ENCODE measurements around the gene GSG1L2. TPM values are rescaled to one million over a fixed set of nuclear protein-coding genes. Genes with fewer than 3 reads are reported as not detected.

The GSG1L2 gene
- total RNA-seq, 1 donor from 2014 or later: not detected

GRCh38 chr17:9811537-9811936 is 10.3 kb downstream of the GSG1L2 start:
- FAIRE-seq (no peak), DNase-seq (ENCODE audit: low read depth) (no peak)
- H2AFZ ChIP-seq (ENCODE audit: low read depth, low read length): no peak overlapping the region
- H4K20me1 ChIP-seq (ENCODE audit: insufficient read depth, low read length): no peaks in the 10 kb centered on the region
- no peaks in the 10 kb centered on the region for H3K79me2 ChIP-seq (ENCODE audit: insufficient read depth, low read length)
- H3K4me3 ChIP-seq (ENCODE audit: insufficient read depth, low read depth, low read length): no peak overlapping the region
- no peak for TF ChIP-seq CTCF (IDR thresholded peaks at IDR 0.05; ENCODE audit: insufficient read depth, low read depth, low read length)
- no peak for TF ChIP-seq EZH2 (IDR thresholded peaks at IDR 0.05; ENCODE audit: insufficient read depth, low read length)
- Mint-ChIP-seq H3K4me1 (ENCODE audit: low read depth, unreplicated experiment) (peaks cover 5% of the 10 kb centered on the region), H3K27ac (ENCODE audit: unreplicated experiment) (no peak overlapping the region), H3K9me3 (ENCODE audit: unreplicated experiment) (no peaks in the 10 kb centered on the region), H3K36me3 (ENCODE audit: low read depth, unreplicated experiment) (no peaks in the 10 kb centered on the region), H3K27me3 (ENCODE audit: low read depth, unreplicated experiment) (peaks cover 4% of the 10 kb centered on the region), H3K4me3 (ENCODE audit: unreplicated experiment) (no peak overlapping the region)
- H3K9ac ChIP-seq (ENCODE audit: low read length): no peak overlapping the region
- no peaks in the 10 kb centered on the region for H3K36me3 ChIP-seq (ENCODE audit: insufficient read depth, low read length)
- H3K4me2 ChIP-seq (ENCODE audit: low read length): no peak overlapping the region
- H3K27me3 ChIP-seq (ENCODE audit: insufficient read depth, low read length): no peaks in the 10 kb centered on the region
- H3K4me1 ChIP-seq (ENCODE audit: insufficient read depth, low read length): no peaks in the 10 kb centered on the region
- no peaks in the 10 kb centered on the region for H3K9me3 ChIP-seq (ENCODE audit: insufficient read depth, low read depth, low read length)
- no peak overlapping the region for H3K27ac ChIP-seq (ENCODE audit: low read depth, low read length)

- H3K4me1 Mint-ChIP-seq (ENCODE audit: low read depth, unreplicated experiment): peaks cover 5% of the 10 kb centered on the region
- H4K20me1 ChIP-seq (ENCODE audit: insufficient read depth, low read length): no peaks in the 10 kb centered on the region
Observed at GRCh38 chr17:9811086-9811485, 10.8 kb downstream of the GSG1L2 start.

More at GRCh38 chr17:9811086-9811485, 10.8 kb downstream of the GSG1L2 start:
- Histone ChIP-seq H3K4me2 (ENCODE audit: low read length) (no peak overlapping the region), H3K79me2 (ENCODE audit: insufficient read depth, low read length) (no peaks in the 10 kb centered on the region), H3K4me1 (ENCODE audit: insufficient read depth, low read length) (no peaks in the 10 kb centered on the region), H3K27me3 (ENCODE audit: insufficient read depth, low read length) (no peaks in the 10 kb centered on the region), H3K9ac (ENCODE audit: low read length) (no peak overlapping the region), H3K4me3 (ENCODE audit: insufficient read depth, low read depth, low read length) (no peak overlapping the region), H2AFZ (ENCODE audit: low read depth, low read length) (no peak overlapping the region), H3K36me3 (ENCODE audit: insufficient read depth, low read length) (no peaks in the 10 kb centered on the region), H3K9me3 (ENCODE audit: insufficient read depth, low read depth, low read length) (no peaks in the 10 kb centered on the region), H3K27ac (ENCODE audit: low read depth, low read length) (no peak overlapping the region)
- FAIRE-seq (no peak), DNase-seq (ENCODE audit: low read depth) (peak; percentile 8)
- Mint-ChIP-seq H3K4me3 (ENCODE audit: unreplicated experiment) (no peak overlapping the region), H3K9me3 (ENCODE audit: unreplicated experiment) (no peaks in the 10 kb centered on the region), H3K36me3 (ENCODE audit: low read depth, unreplicated experiment) (no peaks in the 10 kb centered on the region), H3K27me3 (ENCODE audit: low read depth, unreplicated experiment) (peaks cover 5% of the 10 kb centered on the region), H3K27ac (ENCODE audit: unreplicated experiment) (no peak overlapping the region)
- TF ChIP-seq EZH2 (IDR thresholded peaks at IDR 0.05; ENCODE audit: insufficient read depth, low read length) (no peak), CTCF (IDR thresholded peaks at IDR 0.05; ENCODE audit: insufficient read depth, low read depth, low read length) (no peak)
